ENCODE measurements around the gene GID8. TPM values are rescaled to one million over a fixed set of nuclear protein-coding genes. Genes with fewer than 3 reads are reported as not detected.

The GID8 gene
- total and polyA plus RNA-seq, 2 experiments from 2014 or later: 41.8 to 106 TPM

- Histone ChIP-seq H3K4me2 (no peak overlapping the region), H3K79me2 (replicated peaks; ENCODE audit: insufficient read depth) (peaks cover 95% of the 10 kb centered on the region), H3K9me2 (ENCODE audit: insufficient read depth) (no peaks in the 10 kb centered on the region), H4K20me1 (replicated peaks; ENCODE audit: insufficient read depth) (peaks cover 63% of the 10 kb centered on the region), H3K36me3 (ENCODE audit: insufficient read depth) (peaks cover 42% of the 10 kb centered on the region), H3K4me1 (ENCODE audit: insufficient read depth) (peaks cover 19% of the 10 kb centered on the region), H3F3A (replicated peaks; ENCODE audit: low read depth) (peaks cover 33% of the 10 kb centered on the region), H3K4me3 (no peak overlapping the region), H2AFZ (no peak overlapping the region), H3K27me3 (ENCODE audit: insufficient read depth) (no peaks in the 10 kb centered on the region), H3K27ac (ENCODE audit: low read depth) (0 out of 2 replicates have a peak overlapping the region, but pooled peaks have one; percentile 27)
- H3K36me3 Mint-ChIP-seq (ENCODE audit: low read depth): peaks cover 69% of the 10 kb centered on the region
- no peak for DNase-seq (ENCODE audit: low spot score)
- ATAC-seq: no peak
- peaks cover 17% of the 10 kb centered on the region for H3K4me1 Mint-ChIP-seq
- no peak overlapping the region for H3K4me3 Mint-ChIP-seq
- peaks cover 1% of the 10 kb centered on the region for H3K27me3 Mint-ChIP-seq (ENCODE audit: insufficient read depth, low read depth, poor library complexity)
- no peaks in the 10 kb centered on the region for H3K9me3 Mint-ChIP-seq
- no peak overlapping the region for H3K27ac Mint-ChIP-seq
- TF ChIP-seq CREB1 (CRISPR knock-in tag; IDR thresholded peaks at IDR 0.05; ENCODE audit: low read depth) (no peak), JUNB (IDR thresholded peaks at IDR 0.05; ENCODE audit: unreplicated experiment) (no peak), EZH2phosphoT487 (IDR thresholded peaks at IDR 0.05; ENCODE audit: unreplicated experiment) (no peak), CTCF (conservative IDR thresholded peaks at IDR 0.05; ENCODE audit: low read depth in 2 of 2) (no peak), EZH2 (IDR thresholded peaks at IDR 0.05; ENCODE audit: low read depth, unreplicated experiment) (no peak), REST (IDR thresholded peaks at IDR 0.05; ENCODE audit: unreplicated experiment) (no peak), NANOG (IDR thresholded peaks at IDR 0.05; ENCODE audit: borderline replicate concordance) (no peak), ZNF462 (CRISPR knock-in tag; IDR thresholded peaks at IDR 0.05) (no peak)
Measured at GRCh38 chr20:62942456-62942855, 4.5 kb downstream of the GID8 start.

All from GM23338 (cell line).